ENCODE results near the gene KCNQ5.

Gene KCNQ5

DNA sequence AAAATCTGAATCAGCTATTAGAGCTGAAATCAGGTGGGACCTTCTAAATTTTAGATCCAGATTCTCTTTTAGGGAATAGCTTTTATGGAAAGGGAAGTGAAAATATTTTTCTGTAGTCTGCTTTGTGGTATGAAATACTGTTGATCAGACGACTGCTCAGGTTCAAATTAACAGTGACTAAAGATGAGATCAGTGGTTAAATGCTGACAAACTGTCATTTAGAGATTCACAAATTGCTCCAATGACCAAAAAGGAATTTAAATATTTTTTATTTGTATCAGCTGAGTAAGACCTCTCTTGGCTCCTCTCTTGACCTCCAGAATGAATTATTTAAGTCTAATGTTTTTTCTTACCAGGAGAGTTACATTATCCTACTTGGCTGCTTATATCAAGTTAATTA lies 77.3 kb downstream of the KCNQ5 start:
- H3K4me1 ChIP-seq = no peaks in the 10 kb centered on the region
- H3K4me3 ChIP-seq = no peak overlapping the region
- H3K27ac ChIP-seq = no peak overlapping the region
- no peak for TF ChIP-seq Cebpa-rat (IDR thresholded peaks at IDR 0.05)
- H3K9ac ChIP-seq = no peak overlapping the region
- no peak overlapping the region for H3K4me2 ChIP-seq
- H3K9me3 ChIP-seq = peaks cover 12% of the 10 kb centered on the region; the same call in 1 of the 2 replicates
- H4K20me1 ChIP-seq = peaks cover 38% of the 10 kb centered on the region; the same call in 1 of the 2 replicates
- H3K36me3 ChIP-seq = peaks cover 27% of the 10 kb centered on the region
- H3K27me3 ChIP-seq = no peaks in the 10 kb centered on the region

DNA sequence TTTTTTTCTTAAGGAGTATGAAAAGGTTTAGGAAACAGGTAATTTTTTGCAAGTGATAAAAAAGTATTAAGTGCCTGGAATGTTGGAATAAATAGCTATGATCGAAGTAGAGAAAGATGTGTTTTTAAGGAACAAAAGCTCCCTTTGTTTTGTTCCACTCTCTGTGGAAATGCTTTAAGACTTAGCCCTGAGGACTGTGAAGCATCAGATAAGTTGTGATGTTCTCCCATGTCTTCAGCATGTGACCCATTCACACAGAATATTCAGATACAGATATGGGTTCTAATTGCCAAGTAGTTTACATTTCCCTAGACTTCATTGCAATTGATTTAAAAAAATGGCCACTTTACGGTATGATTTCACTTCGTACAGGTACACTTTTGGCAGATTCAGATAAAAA lies 80.6 kb downstream of the KCNQ5 start:
- H3K9me3 ChIP-seq = no peaks in the 10 kb centered on the region
- no peak overlapping the region for H3K27ac ChIP-seq
- H3K4me3 ChIP-seq = no peak overlapping the region
- H3K4me2 ChIP-seq = no peak overlapping the region
- H3K27me3 ChIP-seq = no peaks in the 10 kb centered on the region
- H3K4me1 ChIP-seq = no peaks in the 10 kb centered on the region
- H3K9ac ChIP-seq = no peak overlapping the region
- peaks cover 15% of the 10 kb centered on the region; the same call in 1 of the 2 replicates for H3K36me3 ChIP-seq
- peaks cover 45% of the 10 kb centered on the region; the same call in 1 of the 2 replicates for H4K20me1 ChIP-seq
- TF ChIP-seq Cebpa-rat (IDR thresholded peaks at IDR 0.05) = no peak

DNA sequence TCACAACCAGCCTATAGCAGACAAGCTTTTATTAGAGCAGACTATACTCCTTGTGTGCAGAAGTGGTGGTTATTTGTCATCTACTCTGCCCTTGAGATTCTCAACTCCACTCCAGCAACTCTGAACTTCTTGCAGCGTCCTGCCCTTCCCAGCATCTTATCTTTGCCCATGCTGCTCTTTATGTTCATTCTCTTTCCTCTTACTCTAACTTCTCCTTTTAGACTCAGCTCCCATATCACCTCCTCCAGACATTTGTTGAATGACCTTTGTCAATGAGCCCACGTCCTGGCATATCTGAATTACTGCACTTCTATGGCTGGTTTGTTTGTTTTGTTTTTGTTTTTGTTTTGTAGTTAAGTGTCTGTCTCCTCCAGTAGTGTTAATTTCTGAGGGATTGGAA lies 81.2 kb downstream of the KCNQ5 start:
- no peaks in the 10 kb centered on the region for H3K27me3 ChIP-seq
- H3K9ac ChIP-seq = no peak overlapping the region
- no peak overlapping the region for H3K4me3 ChIP-seq
- H3K9me3 ChIP-seq = 0 out of 2 replicates have a peak, but pooled peaks cover 4% of the 10 kb centered on the region
- TF ChIP-seq Cebpa-rat (IDR thresholded peaks at IDR 0.05) = no peak
- no peaks in the 10 kb centered on the region for H3K4me1 ChIP-seq
- peaks cover 16% of the 10 kb centered on the region; the same call in 1 of the 2 replicates for H3K36me3 ChIP-seq
- H4K20me1 ChIP-seq = peaks cover 44% of the 10 kb centered on the region; the same call in 1 of the 2 replicates
- no peak overlapping the region for H3K4me2 ChIP-seq
- H3K27ac ChIP-seq = no peak overlapping the region

DNA sequence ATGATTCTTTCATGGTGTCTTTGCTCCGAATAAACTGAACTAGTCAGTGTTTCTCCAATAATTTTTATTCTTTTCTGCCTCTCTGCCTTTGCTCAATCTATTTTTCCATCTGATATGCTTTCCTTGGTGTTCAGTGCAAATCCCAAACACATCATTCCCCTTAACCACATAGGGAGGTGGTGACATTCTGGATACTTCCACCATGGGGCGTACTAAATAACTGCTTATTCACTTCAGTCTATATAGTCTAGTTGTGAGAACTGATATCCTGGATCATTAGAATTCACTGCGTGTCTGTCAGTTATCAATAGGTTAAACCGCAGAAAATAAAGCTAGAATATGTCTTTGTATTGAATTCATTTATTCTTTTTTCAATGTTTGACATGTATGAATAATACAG lies 83.1 kb downstream of the KCNQ5 start:
- no peaks in the 10 kb centered on the region for H3K27me3 ChIP-seq
- H3K4me3 ChIP-seq = no peak overlapping the region
- no peak overlapping the region for H3K4me2 ChIP-seq
- TF ChIP-seq Cebpa-rat (IDR thresholded peaks at IDR 0.05) = no peak
- H3K36me3 ChIP-seq = peaks cover 22% of the 10 kb centered on the region; the same call in 1 of the 2 replicates
- H3K9ac ChIP-seq = no peak overlapping the region
- H3K9me3 ChIP-seq = peaks cover 22% of the 10 kb centered on the region
- no peak overlapping the region for H3K27ac ChIP-seq
- H4K20me1 ChIP-seq = peaks cover 36% of the 10 kb centered on the region; the same call in 1 of the 2 replicates
- no peaks in the 10 kb centered on the region for H3K4me1 ChIP-seq

DNA sequence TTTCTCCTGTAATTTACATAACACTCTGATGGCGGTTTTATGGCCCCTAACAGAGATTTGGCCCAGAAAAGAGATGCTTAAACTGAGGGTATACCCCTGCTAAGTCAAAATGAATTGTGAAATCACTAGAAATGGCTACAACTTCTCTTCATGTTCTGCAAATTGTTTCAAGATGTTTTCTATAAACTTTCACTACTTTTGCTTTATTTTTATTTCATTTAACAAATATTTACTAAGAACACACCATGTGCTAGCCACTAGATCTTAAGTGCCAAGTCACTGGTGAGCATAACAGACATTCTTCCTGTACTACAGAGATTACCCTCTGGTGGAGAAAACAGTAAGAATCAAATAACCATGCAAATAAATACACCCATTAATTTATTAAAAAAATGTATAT lies 87.6 kb downstream of the KCNQ5 start:
- H3K9ac ChIP-seq = no peak overlapping the region
- H3K27me3 ChIP-seq = no peaks in the 10 kb centered on the region
- no peaks in the 10 kb centered on the region for H3K4me1 ChIP-seq
- H3K36me3 ChIP-seq = peaks cover 38% of the 10 kb centered on the region; the same call in 1 of the 2 replicates
- no peak overlapping the region for H3K4me3 ChIP-seq
- peaks cover 27% of the 10 kb centered on the region; the same call in 1 of the 2 replicates for H4K20me1 ChIP-seq
- H3K9me3 ChIP-seq = peaks cover 34% of the 10 kb centered on the region
- no peak overlapping the region for H3K4me2 ChIP-seq
- no peak for TF ChIP-seq Cebpa-rat (IDR thresholded peaks at IDR 0.05)
- no peak overlapping the region for H3K27ac ChIP-seq

DNA sequence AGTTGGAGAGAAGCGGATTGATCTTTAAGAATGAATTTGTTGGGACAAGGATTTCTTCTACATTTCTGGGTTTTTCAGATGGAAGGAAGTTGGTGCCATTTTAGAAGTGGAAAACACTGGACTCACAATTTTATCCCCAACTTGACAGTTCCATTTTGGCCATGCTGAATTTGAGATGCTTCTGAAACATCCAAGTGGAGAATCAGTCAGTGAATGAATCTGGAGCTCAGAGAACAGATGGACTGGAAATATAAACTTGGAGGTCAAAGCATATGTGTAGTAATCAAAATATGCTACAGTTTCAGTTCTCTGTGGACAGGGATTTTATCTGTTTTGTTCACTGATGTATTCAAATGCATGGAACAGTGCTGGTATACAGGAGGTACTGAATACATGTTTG lies 89.9 kb downstream of the KCNQ5 start:
- H3K27ac ChIP-seq = no peak overlapping the region

DNA sequence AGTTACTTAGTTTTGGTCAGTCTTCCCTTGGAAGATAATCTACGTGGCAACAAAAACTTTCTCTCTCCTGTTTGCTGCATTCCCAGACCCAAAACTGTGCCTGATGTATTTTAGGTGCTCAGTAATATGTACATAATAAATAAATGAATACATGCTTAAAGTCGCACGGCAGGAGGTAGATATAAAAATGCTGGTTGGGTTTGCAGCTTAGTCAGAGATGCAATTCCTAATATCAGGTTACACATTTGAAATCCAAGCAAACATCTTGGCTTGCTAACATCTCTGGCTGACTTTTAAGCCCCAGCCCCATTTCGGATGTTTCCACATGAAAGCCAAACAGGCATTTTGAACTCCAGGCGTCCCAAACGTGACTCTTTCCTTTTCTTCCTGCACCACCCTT lies 91.0 kb downstream of the KCNQ5 start:
- H3K27me3 ChIP-seq = no peaks in the 10 kb centered on the region
- H3K4me1 ChIP-seq = no peaks in the 10 kb centered on the region
- peaks cover 39% of the 10 kb centered on the region; the same call in 1 of the 2 replicates for H4K20me1 ChIP-seq
- H3K9ac ChIP-seq = no peak overlapping the region
- peaks cover 30% of the 10 kb centered on the region for H3K9me3 ChIP-seq
- H3K27ac ChIP-seq = no peak overlapping the region
- H3K4me3 ChIP-seq = no peak overlapping the region
- H3K36me3 ChIP-seq = peaks cover 36% of the 10 kb centered on the region; the same call in 1 of the 2 replicates
- no peak for TF ChIP-seq Cebpa-rat (IDR thresholded peaks at IDR 0.05)
- no peak overlapping the region for H3K4me2 ChIP-seq

More for the DNA sequence above, 89.9 kb downstream of the KCNQ5 start:
- no peak overlapping the region for H3K9ac ChIP-seq
- H3K27me3 ChIP-seq = no peaks in the 10 kb centered on the region
- peaks cover 36% of the 10 kb centered on the region; the same call in 1 of the 2 replicates for H4K20me1 ChIP-seq
- H3K4me3 ChIP-seq = no peak overlapping the region
- TF ChIP-seq Cebpa-rat (IDR thresholded peaks at IDR 0.05) = no peak
- peaks cover 38% of the 10 kb centered on the region; the same call in 1 of the 2 replicates for H3K36me3 ChIP-seq
- H3K9me3 ChIP-seq = peaks cover 34% of the 10 kb centered on the region
- H3K4me2 ChIP-seq = no peak overlapping the region
- H3K4me1 ChIP-seq = no peaks in the 10 kb centered on the region

DNA sequence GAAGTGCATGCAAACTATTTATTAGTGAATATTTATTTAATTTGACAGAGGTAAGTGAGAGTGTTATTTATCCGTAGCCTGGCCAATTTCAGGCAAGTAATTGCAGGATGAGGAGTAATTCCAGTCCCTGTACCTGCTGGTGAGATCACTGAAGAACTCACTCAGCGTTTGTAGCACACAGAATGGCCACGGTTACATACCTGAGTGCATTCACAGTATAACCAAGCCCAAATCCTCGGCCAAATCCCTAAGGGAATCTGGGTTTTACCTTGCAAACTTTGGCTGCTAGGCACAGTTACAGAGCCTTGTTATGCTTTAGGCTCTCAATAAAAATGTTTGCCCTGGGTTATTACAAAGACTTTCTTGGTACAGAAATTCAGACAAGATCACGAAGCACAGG lies 93.3 kb downstream of the KCNQ5 start:
- Histone ChIP-seq H3K9me3 (peaks cover 11% of the 10 kb centered on the region), H3K9ac (no peak overlapping the region), H3K36me3 (peaks cover 31% of the 10 kb centered on the region; the same call in 1 of the 2 replicates), H3K4me2 (no peak overlapping the region), H4K20me1 (peaks cover 48% of the 10 kb centered on the region; the same call in 1 of the 2 replicates), H3K27ac (no peak overlapping the region), H3K4me3 (no peak overlapping the region), H3K4me1 (no peaks in the 10 kb centered on the region), H3K27me3 (no peaks in the 10 kb centered on the region)
- TF ChIP-seq Cebpa-rat (IDR thresholded peaks at IDR 0.05) = no peak

DNA sequence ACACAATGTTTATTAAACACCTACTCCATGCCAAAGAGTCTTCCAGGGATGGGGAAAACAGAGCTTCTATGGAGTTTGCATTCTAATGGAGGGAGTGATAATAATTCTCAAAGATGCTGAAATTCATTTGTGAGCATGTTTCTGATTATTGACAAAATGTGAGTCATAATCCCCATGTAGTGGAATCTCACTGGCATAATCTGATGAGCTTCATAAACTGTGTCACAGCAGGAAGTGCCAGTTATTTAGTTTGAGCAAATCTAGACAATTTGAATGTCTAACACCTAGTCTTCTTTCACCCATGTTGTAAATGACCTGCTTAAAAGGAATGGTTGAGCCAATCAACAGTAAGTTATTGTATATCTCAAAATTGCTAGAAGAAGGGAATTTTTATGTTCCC lies 95.1 kb downstream of the KCNQ5 start:
- Histone ChIP-seq H3K9me3 (no peaks in the 10 kb centered on the region), H3K36me3 (peaks cover 19% of the 10 kb centered on the region; the same call in 1 of the 2 replicates)
- no peak for TF ChIP-seq Cebpa-rat (IDR thresholded peaks at IDR 0.05)

DNA sequence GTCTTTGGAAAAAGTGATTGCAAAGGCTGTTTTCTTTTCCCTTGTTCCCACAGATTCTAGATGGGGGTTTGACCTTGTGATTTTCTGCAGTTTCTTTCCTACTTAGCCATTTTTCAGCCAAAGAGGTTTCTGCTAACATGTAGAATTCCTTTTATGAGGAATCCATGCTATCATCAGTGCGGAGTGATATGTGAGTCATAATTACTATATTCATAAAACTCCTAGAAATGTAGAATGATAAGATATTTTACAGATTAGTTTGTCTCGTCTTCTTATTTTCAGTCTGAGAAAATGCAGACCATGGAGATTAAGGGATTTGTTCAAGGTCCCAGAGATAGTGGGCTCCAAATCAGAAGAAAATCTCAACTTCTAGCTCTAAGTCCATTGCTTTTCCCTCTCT lies 98.6 kb downstream of the KCNQ5 start:
- Histone ChIP-seq H3K27ac (no peak overlapping the region), H3K4me1 (peaks cover 28% of the 10 kb centered on the region), H3K27me3 (no peaks in the 10 kb centered on the region), H3K4me3 (no peak overlapping the region), H3K9ac (no peak overlapping the region), H3K9me3 (no peaks in the 10 kb centered on the region), H4K20me1 (peaks cover 65% of the 10 kb centered on the region; the same call in 1 of the 2 replicates), H3K36me3 (peaks cover 19% of the 10 kb centered on the region; the same call in 1 of the 2 replicates), H3K4me2 (no peak overlapping the region)
- no peak for TF ChIP-seq Cebpa-rat (IDR thresholded peaks at IDR 0.05)

More for the DNA sequence above, 95.1 kb downstream of the KCNQ5 start:
- Histone ChIP-seq H3K27ac (no peak overlapping the region), H3K4me2 (no peak overlapping the region), H4K20me1 (peaks cover 63% of the 10 kb centered on the region; the same call in 1 of the 2 replicates), H3K27me3 (no peaks in the 10 kb centered on the region), H3K4me1 (no peaks in the 10 kb centered on the region), H3K4me3 (no peak overlapping the region), H3K9ac (no peak overlapping the region)
